Duodenal mucosa (tissue), 2 donors: Measurements from ENCODE around the gene CFAP161.

ENCODE experiments used
- H3K27ac ChIP-seq: one replicate; pipeline ENCODE4 v1.7.0; 2013; ENCODE audit warnings: low read depth, low read length
- H3K27me3 ChIP-seq, 2 donors: one replicate each; pipeline ENCODE4 v1.7.0; 2013; ENCODE audit warnings: low read length in 2 of 2, control low read depth in 1 of 2; ENCODE audit not compliant: insufficient read depth in 2 of 2, control insufficient read depth in 1 of 2
- H3K36me3 ChIP-seq, 2 donors: one replicate each; pipeline ENCODE4 v1.7.0; 2013; ENCODE audit warnings: low read length in 2 of 2, control low read depth in 1 of 2; ENCODE audit not compliant: insufficient read depth in 2 of 2, control insufficient read depth in 1 of 2
- H3K4me1 ChIP-seq, 2 donors: one replicate each; pipeline ENCODE4 v1.7.0; 2013; ENCODE audit warnings: low read length in 2 of 2, control low read depth in 1 of 2; ENCODE audit not compliant: insufficient read depth in 2 of 2, control insufficient read depth in 1 of 2
- H3K4me3 ChIP-seq, 2 donors: one replicate each; pipeline ENCODE4 v1.7.0; 2013; ENCODE audit warnings: low read length in 2 of 2, low read depth in 1 of 2
- H3K9ac ChIP-seq, 2 donors: one replicate each; pipeline ENCODE4 v1.7.0; 2013; ENCODE audit warnings: low read length in 2 of 2, low read depth in 1 of 2
- H3K9me3 ChIP-seq, 2 donors: one replicate each; pipeline ENCODE4 v1.7.0; 2013; ENCODE audit warnings: low read length in 2 of 2, control low read depth in 1 of 2; ENCODE audit not compliant: control insufficient read depth in 1 of 2

Gene CFAP161

GRCh38 chr15:81166636-81167305, 32.7 kb downstream of the CFAP161 start:
- Histone ChIP-seq H3K27me3 (peaks cover 0 to 4% of the 10 kb centered on the region in 2 donors), H3K27ac (no peak overlapping the region), H3K4me1 (peaks cover 0 to 7% of the 10 kb centered on the region in 2 donors), H3K4me3 (no peak overlapping the region), H3K9me3 (no peaks in the 10 kb centered on the region), H3K9ac (no peak overlapping the region), H3K36me3 (no peaks in the 10 kb centered on the region)

DNA sequence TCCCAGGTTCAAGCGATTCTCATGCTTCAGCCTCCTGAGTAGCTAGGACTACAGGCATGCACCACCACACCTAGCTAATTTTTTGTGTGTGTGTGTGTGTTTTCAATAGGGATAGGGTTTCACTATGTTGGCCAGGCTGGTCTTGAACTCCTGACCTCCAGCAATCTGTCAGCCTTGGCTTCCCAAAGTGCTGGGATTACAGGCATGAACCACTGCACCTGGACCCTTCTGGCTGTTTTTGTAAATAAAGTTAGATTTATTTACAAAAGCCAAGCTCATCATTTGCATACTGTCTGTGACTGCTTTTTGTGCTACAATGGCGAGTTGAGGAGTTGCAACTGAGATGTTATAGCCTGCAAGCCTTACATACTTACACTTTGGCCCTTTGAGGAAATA, 34.1 kb downstream of the CFAP161 start:
- H3K27me3 ChIP-seq = peaks cover 0 to 4% of the 10 kb centered on the region in 2 donors
- H3K27ac ChIP-seq = no peak overlapping the region
- no peak overlapping the region for H3K9ac ChIP-seq
- no peak overlapping the region for H3K4me3 ChIP-seq
- peaks cover 0 to 7% of the 10 kb centered on the region in 2 donors for H3K4me1 ChIP-seq
- no peaks in the 10 kb centered on the region for H3K36me3 ChIP-seq
- no peaks in the 10 kb centered on the region for H3K9me3 ChIP-seq

DNA sequence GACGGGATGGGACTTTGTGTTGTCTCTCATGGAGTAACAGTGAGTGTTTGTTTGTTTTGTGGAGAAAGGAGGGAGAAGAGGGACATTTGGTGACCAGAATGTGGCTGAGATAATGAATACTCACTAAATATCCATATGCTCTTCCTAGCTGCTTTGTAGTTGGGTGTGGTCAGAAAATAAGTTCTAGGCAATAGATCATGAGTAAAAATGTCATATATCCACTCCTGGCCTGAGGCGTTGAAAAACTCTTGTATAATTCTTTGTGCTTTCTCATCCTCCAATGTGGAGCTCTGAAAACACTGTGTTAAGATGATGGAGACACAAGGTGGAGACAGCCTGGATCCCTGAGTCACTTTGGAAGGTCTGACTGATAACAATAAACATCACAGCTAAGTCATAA, 34.6 kb downstream of the CFAP161 start:
- Histone ChIP-seq H3K27ac (no peak overlapping the region), H3K4me1 (peaks cover 0 to 7% of the 10 kb centered on the region in 2 donors), H3K9me3 (no peaks in the 10 kb centered on the region), H3K4me3 (no peak overlapping the region), H3K27me3 (peaks cover 0 to 4% of the 10 kb centered on the region in 2 donors), H3K9ac (no peak overlapping the region), H3K36me3 (no peaks in the 10 kb centered on the region)

GRCh38 chr15:81170511-81170910, 36.4 kb downstream of the CFAP161 start:
- H3K27me3 ChIP-seq = peaks cover 0 to 4% of the 10 kb centered on the region in 2 donors
- no peaks in the 10 kb centered on the region for H3K9me3 ChIP-seq
- no peak overlapping the region for H3K9ac ChIP-seq
- H3K36me3 ChIP-seq = no peaks in the 10 kb centered on the region
- no peak overlapping the region for H3K4me3 ChIP-seq
- H3K27ac ChIP-seq = no peak overlapping the region
- peaks cover 0 to 7% of the 10 kb centered on the region in 2 donors for H3K4me1 ChIP-seq

GRCh38 chr15:81171286-81171685, 37.2 kb downstream of the CFAP161 start:
- peaks cover 0 to 7% of the 10 kb centered on the region in 2 donors for H3K4me1 ChIP-seq
- no peaks in the 10 kb centered on the region for H3K36me3 ChIP-seq
- H3K9ac ChIP-seq = no peak overlapping the region
- H3K4me3 ChIP-seq = no peak overlapping the region
- no peaks in the 10 kb centered on the region for H3K9me3 ChIP-seq
- peaks cover 0 to 4% of the 10 kb centered on the region in 2 donors for H3K27me3 ChIP-seq
- H3K27ac ChIP-seq = no peak overlapping the region

- Histone ChIP-seq H3K9me3 (no peaks in the 10 kb centered on the region), H3K4me3 (no peak overlapping the region), H3K9ac (no peak overlapping the region), H3K27me3 (peaks cover 0 to 4% of the 10 kb centered on the region in 2 donors), H3K27ac (no peak overlapping the region), H3K4me1 (no peaks in the 10 kb centered on the region), H3K36me3 (no peaks in the 10 kb centered on the region)
Measured at GRCh38 chr15:81174125-81174791, 40.2 kb downstream of the CFAP161 start.

DNA sequence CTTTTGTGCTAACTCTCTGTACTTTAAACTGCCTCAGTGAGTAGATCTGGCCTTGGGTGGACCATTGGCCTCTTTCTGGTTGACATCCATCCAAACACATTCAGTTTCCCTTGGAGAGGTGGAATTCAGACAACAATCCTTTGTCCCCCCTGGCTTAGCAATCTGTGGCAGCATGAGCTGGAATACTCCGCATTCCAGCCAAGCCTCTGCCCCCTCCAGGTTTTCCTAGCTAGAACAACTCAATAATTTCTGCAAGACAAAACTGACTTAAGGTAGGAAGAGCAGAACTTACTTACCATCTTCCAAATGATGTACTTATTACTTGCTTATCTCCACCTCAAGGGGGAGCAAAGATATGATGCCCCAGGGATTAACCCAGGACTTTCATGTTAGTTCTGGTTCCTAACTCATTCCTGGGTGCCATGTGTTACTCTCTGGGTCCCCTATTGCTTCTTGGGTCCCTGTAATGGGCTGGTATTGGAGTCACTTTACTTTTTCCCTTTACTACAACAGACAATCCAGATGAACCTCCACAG, 40.8 kb downstream of the CFAP161 start:
- Histone ChIP-seq H3K4me1 (no peaks in the 10 kb centered on the region), H3K36me3 (no peaks in the 10 kb centered on the region), H3K27me3 (peaks cover 0 to 4% of the 10 kb centered on the region in 2 donors), H3K9ac (no peak overlapping the region), H3K9me3 (no peaks in the 10 kb centered on the region), H3K4me3 (no peak overlapping the region), H3K27ac (no peak overlapping the region)

- Histone ChIP-seq H3K4me1 (no peaks in the 10 kb centered on the region), H3K27me3 (peaks cover 0 to 4% of the 10 kb centered on the region in 2 donors), H3K27ac (no peak overlapping the region)
Measured at GRCh38 chr15:81175496-81175895, 41.4 kb downstream of the CFAP161 start.

DNA sequence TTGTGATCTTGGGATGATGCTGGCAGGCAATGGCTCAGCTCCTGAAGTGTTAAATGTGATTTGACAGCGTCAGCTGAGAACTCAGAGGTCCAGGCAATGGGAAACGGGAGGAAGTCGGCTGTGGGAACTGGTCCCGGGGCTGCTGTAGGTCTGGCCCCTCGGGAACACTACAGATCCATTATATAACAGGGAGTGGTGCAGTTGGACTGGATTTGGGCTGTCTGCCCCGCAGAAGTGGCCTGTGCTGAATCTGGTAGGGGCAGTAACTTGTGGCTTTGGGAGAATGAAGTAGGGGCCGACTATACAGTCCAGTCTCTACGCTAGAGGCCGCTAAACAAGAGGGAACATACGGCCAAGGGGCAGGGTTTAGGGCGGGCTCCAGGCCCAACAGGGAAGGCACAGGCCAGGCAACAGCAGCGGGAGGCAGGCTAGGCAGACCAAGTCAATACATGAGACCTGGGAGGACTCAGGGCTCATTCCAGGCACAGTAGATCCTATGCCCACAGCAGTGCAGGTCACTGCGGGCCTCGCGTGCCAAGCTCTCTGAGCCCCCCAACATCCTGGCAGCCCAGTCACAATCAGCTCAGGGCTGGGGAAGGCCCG, 42.3 kb downstream of the CFAP161 start:
- no peak overlapping the region for H3K9ac ChIP-seq
- H3K4me1 ChIP-seq = no peaks in the 10 kb centered on the region
- no peak overlapping the region for H3K4me3 ChIP-seq
- H3K36me3 ChIP-seq = no peaks in the 10 kb centered on the region
- no peaks in the 10 kb centered on the region for H3K9me3 ChIP-seq
- H3K27me3 ChIP-seq = peaks cover 0 to 3% of the 10 kb centered on the region in 2 donors
- H3K27ac ChIP-seq = no peak overlapping the region

More at GRCh38 chr15:81175496-81175895, 41.4 kb downstream of the CFAP161 start:
- Histone ChIP-seq H3K36me3 (no peaks in the 10 kb centered on the region), H3K9me3 (no peaks in the 10 kb centered on the region), H3K9ac (no peak overlapping the region), H3K4me3 (no peak overlapping the region)

DNA sequence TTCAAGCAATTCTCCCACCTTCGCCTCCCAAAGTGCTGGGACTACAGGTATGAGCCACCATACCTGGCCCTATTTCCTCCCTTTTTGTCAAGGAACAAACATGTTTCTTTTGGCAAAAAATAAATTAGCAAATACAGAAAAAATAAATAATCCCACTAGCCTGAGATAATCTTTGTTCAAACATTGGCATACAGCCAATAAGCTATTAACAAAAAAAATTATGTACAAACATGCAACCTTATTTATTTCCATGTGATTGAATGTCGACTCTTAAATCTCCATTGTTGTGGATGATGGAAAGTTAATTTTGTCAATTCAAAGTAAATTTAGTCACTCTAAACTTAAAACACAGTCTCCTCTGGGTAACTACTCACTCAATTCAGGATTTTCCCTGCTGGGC, 44.3 kb downstream of the CFAP161 start:
- H3K27me3 ChIP-seq = peaks cover 5 to 9% of the 10 kb centered on the region in 2 donors
- no peaks in the 10 kb centered on the region for H3K4me1 ChIP-seq
- no peak overlapping the region for H3K4me3 ChIP-seq
- H3K36me3 ChIP-seq = no peaks in the 10 kb centered on the region
- H3K27ac ChIP-seq = no peak overlapping the region
- H3K9me3 ChIP-seq = no peaks in the 10 kb centered on the region
- H3K9ac ChIP-seq = no peak overlapping the region
